ENCODE measurements around the gene FAM168B.

FAM168B gene

GRCh38 chr2:131050896-131051295 is 42.4 kb downstream of the FAM168B start:
- Histone ChIP-seq H3K27me3 (replicated peaks; ENCODE audit: insufficient read depth, low read length) (no peaks in the 10 kb centered on the region), H3K36me3 (replicated peaks; ENCODE audit: insufficient read depth, low read length) (0 out of 2 replicates have a peak, but pooled peaks cover 3% of the 10 kb centered on the region), H3K27ac (ENCODE audit: low read length) (no peak overlapping the region), H4K20me1 (ENCODE audit: insufficient read depth, low read length) (peaks cover under 1% of the 10 kb centered on the region; the same call in 1 of the 2 replicates), H2AFZ (ENCODE audit: low read length) (no peak overlapping the region), H3K9me2 (replicated peaks; ENCODE audit: insufficient read depth, low read length) (no peaks in the 10 kb centered on the region), H3K4me3 (ENCODE audit: low read length) (no peak overlapping the region), H3F3A (ENCODE audit: insufficient read depth, low read length) (no peaks in the 10 kb centered on the region), H3K9ac (ENCODE audit: low read length) (no peak overlapping the region), H3K9me3 (replicated peaks; ENCODE audit: insufficient read depth, low read length) (no peaks in the 10 kb centered on the region), H3K4me2 (ENCODE audit: low read depth, low read length) (no peak overlapping the region), H3K4me1 (ENCODE audit: low read length) (no peaks in the 10 kb centered on the region), H3K79me2 (ENCODE audit: low read length) (peaks cover 42% of the 10 kb centered on the region)
- TF ChIP-seq EZH2phosphoT487 (IDR thresholded peaks at IDR 0.05; ENCODE audit: low read length) (no peak), EZH2 (optimal IDR thresholded peaks at IDR 0.05; ENCODE audit: low read depth, low read length) (no peak), CTCF (IDR thresholded peaks at IDR 0.05; ENCODE audit: low read length) (no peak)
- DNase-seq = no peak

- Histone ChIP-seq H3K27ac (ENCODE audit: low read length) (no peak overlapping the region), H3K9ac (ENCODE audit: low read length) (no peak overlapping the region), H3F3A (ENCODE audit: insufficient read depth, low read length) (no peaks in the 10 kb centered on the region), H4K20me1 (ENCODE audit: insufficient read depth, low read length) (no peaks in the 10 kb centered on the region), H2AFZ (ENCODE audit: low read length) (no peak overlapping the region), H3K36me3 (replicated peaks; ENCODE audit: insufficient read depth, low read length) (0 out of 2 replicates have a peak, but pooled peaks cover 3% of the 10 kb centered on the region), H3K4me3 (ENCODE audit: low read length) (no peak overlapping the region), H3K9me2 (replicated peaks; ENCODE audit: insufficient read depth, low read length) (no peaks in the 10 kb centered on the region), H3K4me2 (ENCODE audit: low read depth, low read length) (no peak overlapping the region), H3K79me2 (ENCODE audit: low read length) (peaks cover 26% of the 10 kb centered on the region), H3K4me1 (ENCODE audit: low read length) (no peaks in the 10 kb centered on the region), H3K9me3 (replicated peaks; ENCODE audit: insufficient read depth, low read length) (no peaks in the 10 kb centered on the region), H3K27me3 (replicated peaks; ENCODE audit: insufficient read depth, low read length) (no peaks in the 10 kb centered on the region)
- no peak for TF ChIP-seq CTCF (IDR thresholded peaks at IDR 0.05; ENCODE audit: low read length)
- no peak for TF ChIP-seq EZH2 (optimal IDR thresholded peaks at IDR 0.05; ENCODE audit: low read depth, low read length)
- no peak for TF ChIP-seq EZH2phosphoT487 (IDR thresholded peaks at IDR 0.05; ENCODE audit: low read length)
- no peak for DNase-seq
Observed at GRCh38 chr2:131049150-131049718, 44.0 kb downstream of the FAM168B start.

GRCh38 chr2:131048641-131049040 is 44.6 kb downstream of the FAM168B start:
- no peaks in the 10 kb centered on the region for H3K4me1 ChIP-seq (ENCODE audit: low read length)
- DNase-seq = no peak
- no peaks in the 10 kb centered on the region for H4K20me1 ChIP-seq (ENCODE audit: insufficient read depth, low read length)
- H2AFZ ChIP-seq (ENCODE audit: low read length) = no peak overlapping the region
- H3K4me2 ChIP-seq (ENCODE audit: low read depth, low read length) = no peak overlapping the region
- TF ChIP-seq EZH2 (optimal IDR thresholded peaks at IDR 0.05; ENCODE audit: low read depth, low read length) = no peak
- no peak for TF ChIP-seq EZH2phosphoT487 (IDR thresholded peaks at IDR 0.05; ENCODE audit: low read length)
- no peak for TF ChIP-seq CTCF (IDR thresholded peaks at IDR 0.05; ENCODE audit: low read length)
- H3K9me3 ChIP-seq (replicated peaks; ENCODE audit: insufficient read depth, low read length) = no peaks in the 10 kb centered on the region
- H3K9me2 ChIP-seq (replicated peaks; ENCODE audit: insufficient read depth, low read length) = no peaks in the 10 kb centered on the region
- peaks cover 25% of the 10 kb centered on the region for H3K79me2 ChIP-seq (ENCODE audit: low read length)
- no peak overlapping the region for H3K9ac ChIP-seq (ENCODE audit: low read length)
- H3K4me3 ChIP-seq (ENCODE audit: low read length) = no peak overlapping the region
- 0 out of 2 replicates have a peak, but pooled peaks cover 3% of the 10 kb centered on the region for H3K36me3 ChIP-seq (replicated peaks; ENCODE audit: insufficient read depth, low read length)
- H3K27ac ChIP-seq (ENCODE audit: low read length) = no peak overlapping the region
- H3F3A ChIP-seq (ENCODE audit: insufficient read depth, low read length) = no peaks in the 10 kb centered on the region
- H3K27me3 ChIP-seq (replicated peaks; ENCODE audit: insufficient read depth, low read length) = no peaks in the 10 kb centered on the region

All from MM.1S (cell line).